HEK293 (cell line): ENCODE measurements around the gene ADCY10.

Experiments used
- HOXA7 ChIP-seq: sonication (generic); formaldehyde crosslinking; IDR thresholded peaks from 2 replicates; pipeline ENCODE4 v1.8.1; 2022; ENCODE audit warnings: missing genetic modification reagents, borderline replicate concordance
- MZF1 ChIP-seq: fragments of 450-650 bp; formaldehyde crosslinking; IDR thresholded peaks from 2 replicates; pipeline ENCODE4 v1.5.1; 2017; ENCODE audit warnings: missing biosample characterization, missing genetic modification characterization, borderline replicate concordance
- SP3 ChIP-seq: fragments of 450-650 bp; formaldehyde crosslinking; IDR thresholded peaks from 2 replicates; pipeline ENCODE4 v1.5.1; 2016; ENCODE audit warnings: missing biosample characterization, missing genetic modification characterization
- ZBTB8A ChIP-seq: fragments of 450-650 bp; formaldehyde crosslinking; IDR thresholded peaks from 2 replicates; pipeline ENCODE4 v1.5.1; 2016; ENCODE audit warnings: missing biosample characterization, missing genetic modification characterization
- ZNF121 ChIP-seq: fragments of 450-650 bp; formaldehyde crosslinking; IDR thresholded peaks from 2 replicates; pipeline ENCODE4 v1.5.1; 2016; ENCODE audit warnings: missing biosample characterization, missing genetic modification characterization
- ZNF18 ChIP-seq: fragments of 450-650 bp; formaldehyde crosslinking; IDR thresholded peaks from 2 replicates; pipeline ENCODE4 v1.5.1; 2016; ENCODE audit warnings: missing biosample characterization, missing genetic modification characterization
- ZNF2 ChIP-seq: fragments of 450-650 bp; formaldehyde crosslinking; IDR thresholded peaks from 2 replicates; pipeline ENCODE4 v1.5.1; 2016; ENCODE audit warnings: missing biosample characterization, missing genetic modification characterization
- ZNF830 ChIP-seq: fragments of 450-650 bp; IDR thresholded peaks from 2 replicates; pipeline ENCODE4 v1.5.0; 2018; ENCODE audit warnings: missing biosample characterization, missing genetic modification characterization, low read depth, mild to moderate bottlenecking, moderate library complexity
- ZSCAN18 ChIP-seq: fragments of 450-650 bp; formaldehyde crosslinking; IDR thresholded peaks from 2 replicates; pipeline ENCODE4 v1.5.1; 2016; ENCODE audit warnings: missing biosample characterization, missing genetic modification characterization
- TF ChIP-seq, protein P1 (sequence below): fragments of 450-650 bp; formaldehyde crosslinking; IDR thresholded peaks from 2 replicates; pipeline ENCODE4 v1.5.1; 2016; ENCODE audit warnings: missing biosample characterization, missing genetic modification characterization
- TF ChIP-seq, protein P2 (sequence below): fragments of 450-650 bp; IDR thresholded peaks from 2 replicates; pipeline ENCODE4 v1.5.1; 2018; ENCODE audit warnings: missing biosample characterization, missing genetic modification characterization
- TF ChIP-seq, protein P3 (sequence below): fragments of 450-650 bp; formaldehyde crosslinking; IDR thresholded peaks from 2 replicates; pipeline ENCODE4 v1.5.1; 2017; ENCODE audit warnings: missing biosample characterization, missing genetic modification characterization

- TF ChIP-seq SP3 (tag by site-specific recombination) (no peak), MZF1 (tag by site-specific recombination) (no peak), ZNF18 (tag by site-specific recombination) (no peak), ZSCAN18 (no peak), ZNF121 (tag by site-specific recombination) (no peak), ZBTB8A (tag by site-specific recombination) (no peak), ZNF2 (tag by site-specific recombination) (no peak), ZNF830 (tag by site-specific recombination) (no peak), HOXA7 (CRISPR knock-in tag) (no peak)
- TF ChIP-seq, protein P1, sequence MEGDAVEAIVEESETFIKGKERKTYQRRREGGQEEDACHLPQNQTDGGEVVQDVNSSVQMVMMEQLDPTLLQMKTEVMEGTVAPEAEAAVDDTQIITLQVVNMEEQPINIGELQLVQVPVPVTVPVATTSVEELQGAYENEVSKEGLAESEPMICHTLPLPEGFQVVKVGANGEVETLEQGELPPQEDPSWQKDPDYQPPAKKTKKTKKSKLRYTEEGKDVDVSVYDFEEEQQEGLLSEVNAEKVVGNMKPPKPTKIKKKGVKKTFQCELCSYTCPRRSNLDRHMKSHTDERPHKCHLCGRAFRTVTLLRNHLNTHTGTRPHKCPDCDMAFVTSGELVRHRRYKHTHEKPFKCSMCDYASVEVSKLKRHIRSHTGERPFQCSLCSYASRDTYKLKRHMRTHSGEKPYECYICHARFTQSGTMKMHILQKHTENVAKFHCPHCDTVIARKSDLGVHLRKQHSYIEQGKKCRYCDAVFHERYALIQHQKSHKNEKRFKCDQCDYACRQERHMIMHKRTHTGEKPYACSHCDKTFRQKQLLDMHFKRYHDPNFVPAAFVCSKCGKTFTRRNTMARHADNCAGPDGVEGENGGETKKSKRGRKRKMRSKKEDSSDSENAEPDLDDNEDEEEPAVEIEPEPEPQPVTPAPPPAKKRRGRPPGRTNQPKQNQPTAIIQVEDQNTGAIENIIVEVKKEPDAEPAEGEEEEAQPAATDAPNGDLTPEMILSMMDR (tag by site-specific recombination) = no peak
- TF ChIP-seq, protein P2, sequence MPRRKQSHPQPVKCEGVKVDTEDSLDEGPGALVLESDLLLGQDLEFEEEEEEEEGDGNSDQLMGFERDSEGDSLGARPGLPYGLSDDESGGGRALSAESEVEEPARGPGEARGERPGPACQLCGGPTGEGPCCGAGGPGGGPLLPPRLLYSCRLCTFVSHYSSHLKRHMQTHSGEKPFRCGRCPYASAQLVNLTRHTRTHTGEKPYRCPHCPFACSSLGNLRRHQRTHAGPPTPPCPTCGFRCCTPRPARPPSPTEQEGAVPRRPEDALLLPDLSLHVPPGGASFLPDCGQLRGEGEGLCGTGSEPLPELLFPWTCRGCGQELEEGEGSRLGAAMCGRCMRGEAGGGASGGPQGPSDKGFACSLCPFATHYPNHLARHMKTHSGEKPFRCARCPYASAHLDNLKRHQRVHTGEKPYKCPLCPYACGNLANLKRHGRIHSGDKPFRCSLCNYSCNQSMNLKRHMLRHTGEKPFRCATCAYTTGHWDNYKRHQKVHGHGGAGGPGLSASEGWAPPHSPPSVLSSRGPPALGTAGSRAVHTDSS (tag by site-specific recombination) = no peak
- TF ChIP-seq, protein P3, sequence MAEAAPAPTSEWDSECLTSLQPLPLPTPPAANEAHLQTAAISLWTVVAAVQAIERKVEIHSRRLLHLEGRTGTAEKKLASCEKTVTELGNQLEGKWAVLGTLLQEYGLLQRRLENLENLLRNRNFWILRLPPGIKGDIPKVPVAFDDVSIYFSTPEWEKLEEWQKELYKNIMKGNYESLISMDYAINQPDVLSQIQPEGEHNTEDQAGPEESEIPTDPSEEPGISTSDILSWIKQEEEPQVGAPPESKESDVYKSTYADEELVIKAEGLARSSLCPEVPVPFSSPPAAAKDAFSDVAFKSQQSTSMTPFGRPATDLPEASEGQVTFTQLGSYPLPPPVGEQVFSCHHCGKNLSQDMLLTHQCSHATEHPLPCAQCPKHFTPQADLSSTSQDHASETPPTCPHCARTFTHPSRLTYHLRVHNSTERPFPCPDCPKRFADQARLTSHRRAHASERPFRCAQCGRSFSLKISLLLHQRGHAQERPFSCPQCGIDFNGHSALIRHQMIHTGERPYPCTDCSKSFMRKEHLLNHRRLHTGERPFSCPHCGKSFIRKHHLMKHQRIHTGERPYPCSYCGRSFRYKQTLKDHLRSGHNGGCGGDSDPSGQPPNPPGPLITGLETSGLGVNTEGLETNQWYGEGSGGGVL (tag by site-specific recombination) = no peak
Measured at GRCh38 chr1:167800251-167800650, 113.7 kb downstream of the ADCY10 start.
